CD4-positive, alpha-beta T cell treated with Interleukin-12 subunit alpha and Interleukin-12 subunit beta, for 1 hour (primary cell): Measurements from ENCODE around the gene DNAJC30.
"Not testable (repeated sequence)": the region's sequence is repeated elsewhere in the genome, so short reads cannot be mapped to it uniquely, and the experiment has no call there.

ENCODE experiments used
- DNase-seq: peaks from one replicate; pipeline ENCODE4 v3.0.0-alpha.2; 2020

The DNAJC30 gene

DNA sequence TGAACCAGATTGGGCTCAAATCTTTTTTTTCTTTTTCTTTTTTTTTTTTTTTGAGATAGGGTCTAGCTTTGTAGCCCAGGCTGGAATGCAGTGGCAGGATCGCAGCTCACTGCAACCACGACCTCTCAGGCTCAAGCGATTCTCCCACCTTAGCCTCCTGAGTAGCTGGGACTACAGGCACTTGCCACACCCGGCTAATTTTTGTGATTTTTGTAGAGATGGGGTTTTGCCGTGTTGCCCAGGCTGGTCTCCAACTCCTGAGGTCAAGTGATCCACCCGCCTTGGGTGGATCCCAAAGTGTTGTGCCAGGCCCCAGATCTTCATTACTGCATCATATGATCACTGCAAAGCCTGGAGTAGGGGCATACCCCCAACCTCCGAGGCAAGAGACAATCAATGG, 2.8 kb downstream of the DNAJC30 start:
- DNase-seq = no peak

DNA sequence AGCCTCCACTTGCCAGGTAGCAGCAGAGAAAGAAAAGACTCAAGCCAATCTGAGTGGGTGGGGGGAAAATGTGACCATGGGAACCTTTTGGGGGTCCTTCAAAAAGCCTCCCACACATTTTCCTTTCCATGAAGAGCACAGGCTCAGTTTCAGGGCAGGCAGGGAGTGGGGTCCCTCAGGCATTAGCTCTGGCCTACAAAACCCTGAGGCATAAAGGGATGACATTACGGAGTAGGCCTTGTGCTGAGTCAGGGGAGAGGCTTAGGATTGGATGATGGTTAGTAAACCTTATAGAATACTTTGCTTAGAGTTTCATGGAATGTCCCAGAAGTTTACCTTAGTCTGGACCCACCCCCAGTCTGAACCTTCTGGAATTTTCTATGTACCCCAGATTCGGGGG, 3.5 kb downstream of the DNAJC30 start:
- DNase-seq = no peak

DNA sequence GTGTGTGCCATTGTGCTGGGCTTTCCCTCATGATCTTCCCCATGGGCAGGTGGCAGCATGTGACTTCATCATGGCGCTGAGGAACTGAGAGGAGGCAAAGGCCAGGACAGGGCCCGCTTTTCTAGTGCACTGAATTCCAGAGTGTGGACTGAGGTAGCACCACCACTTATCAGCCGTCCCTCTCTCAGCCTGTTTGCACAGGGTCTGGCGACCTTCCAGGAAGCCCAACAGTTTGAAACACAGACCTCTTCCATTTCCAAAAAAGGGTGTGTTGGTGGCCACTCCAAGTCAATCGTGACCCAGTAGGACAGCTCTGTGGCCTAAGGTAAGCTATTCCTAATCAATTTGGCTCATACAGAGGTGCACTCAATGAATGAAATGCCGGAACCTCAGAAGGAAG, 4.4 kb downstream of the DNAJC30 start:
- DNase-seq = no peak

DNA sequence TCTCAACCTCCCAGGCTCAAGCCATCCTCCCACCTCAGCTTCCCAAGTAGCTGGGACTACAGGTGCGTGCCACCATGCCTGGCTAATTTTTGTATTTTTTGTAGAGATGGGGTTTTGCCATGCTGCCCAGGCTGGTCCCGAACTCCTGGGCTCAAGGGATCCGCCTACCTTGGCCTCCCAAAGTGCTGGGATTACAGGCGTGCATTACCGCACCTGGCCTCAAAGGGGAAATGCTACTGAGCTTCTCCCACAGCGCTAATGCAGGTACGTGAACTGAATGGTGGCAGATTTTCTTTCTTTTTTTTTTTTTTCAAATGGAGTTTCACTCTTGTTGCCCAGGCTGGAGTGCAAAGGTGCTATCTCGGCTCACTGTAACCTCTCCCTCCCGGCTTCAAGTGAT, 7.2 kb downstream of the DNAJC30 start:
- not testable (repeated sequence) for DNase-seq

DNA sequence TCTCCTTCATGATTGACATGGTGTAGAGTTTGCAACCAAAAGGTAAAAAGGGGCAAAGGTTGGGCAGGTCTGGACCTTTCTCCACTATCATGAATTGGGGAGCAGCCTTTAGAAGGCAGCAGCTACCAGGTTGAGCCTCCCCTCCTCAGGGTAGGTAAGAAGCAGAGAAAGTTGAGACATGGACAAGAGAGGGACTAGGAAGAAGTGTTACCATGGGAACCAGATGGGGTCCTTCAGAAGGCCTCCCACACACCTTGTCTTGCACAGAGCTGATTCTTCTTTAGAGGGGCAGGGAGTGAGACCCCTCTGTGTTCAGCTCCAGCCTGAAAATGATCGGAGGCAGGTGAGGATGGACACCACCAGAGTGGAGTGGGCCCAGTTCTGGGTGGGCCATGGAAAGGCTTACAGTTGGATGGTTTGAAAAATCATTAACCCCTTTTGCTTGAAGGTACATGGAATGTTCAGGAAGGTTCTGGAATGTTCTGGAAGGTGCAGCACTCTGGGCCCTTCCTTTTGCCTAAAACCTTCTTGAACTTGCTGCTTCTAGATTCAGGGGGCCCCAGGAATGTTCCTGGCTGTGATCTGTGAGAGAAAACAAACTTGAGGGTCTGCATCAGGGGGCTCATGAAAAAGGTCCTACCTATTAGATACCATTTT, 8.7 kb downstream of the DNAJC30 start:
- no peak for DNase-seq

DNA sequence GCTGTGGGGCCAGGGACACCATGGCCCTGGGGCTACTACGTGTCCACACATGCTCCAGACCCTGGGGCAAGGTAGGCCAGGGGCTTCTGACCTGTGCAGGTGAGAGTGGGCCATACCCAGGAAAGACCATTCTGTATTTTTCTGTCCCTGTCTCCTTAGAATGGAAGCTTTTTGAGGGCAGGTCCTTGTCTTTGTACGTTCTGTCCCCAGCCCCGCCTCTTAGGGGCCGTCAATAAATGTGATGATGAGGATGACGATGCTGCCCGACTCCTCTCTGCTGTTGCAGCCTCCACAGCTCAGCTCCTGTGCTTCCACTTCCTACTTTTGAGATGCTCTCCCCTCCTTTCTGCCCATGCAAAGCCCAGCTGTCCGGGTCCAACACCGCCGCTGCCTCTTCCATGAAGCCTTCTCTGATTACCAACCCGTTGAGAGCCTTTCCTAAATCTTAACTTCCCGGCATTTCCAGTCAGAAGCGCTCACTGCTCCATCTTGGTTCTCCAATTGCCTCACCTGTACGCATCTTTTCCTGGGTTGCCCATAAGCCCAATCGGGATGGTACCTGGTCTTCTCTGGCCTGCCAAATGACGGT, 11.3 kb downstream of the DNAJC30 start:
- no peak for DNase-seq

DNA sequence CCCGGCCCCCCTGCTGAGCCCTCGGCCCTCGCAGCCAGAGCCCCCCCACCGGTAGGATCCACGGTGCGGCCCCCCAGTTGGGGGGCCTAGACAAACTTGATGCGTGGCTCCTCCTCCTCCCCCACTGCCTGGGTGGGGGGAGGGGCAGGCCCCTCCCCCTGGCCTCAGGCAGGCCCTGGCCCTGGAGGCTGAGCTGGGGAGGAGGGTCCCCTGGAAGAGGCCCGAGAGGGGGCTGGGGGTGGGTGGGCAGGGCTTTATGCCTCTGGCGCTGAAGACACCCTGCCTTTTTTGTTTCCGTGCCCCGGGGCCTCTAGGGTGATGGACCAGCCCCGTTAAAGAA, 12.0 kb downstream of the DNAJC30 start:
- no peak for DNase-seq

DNA sequence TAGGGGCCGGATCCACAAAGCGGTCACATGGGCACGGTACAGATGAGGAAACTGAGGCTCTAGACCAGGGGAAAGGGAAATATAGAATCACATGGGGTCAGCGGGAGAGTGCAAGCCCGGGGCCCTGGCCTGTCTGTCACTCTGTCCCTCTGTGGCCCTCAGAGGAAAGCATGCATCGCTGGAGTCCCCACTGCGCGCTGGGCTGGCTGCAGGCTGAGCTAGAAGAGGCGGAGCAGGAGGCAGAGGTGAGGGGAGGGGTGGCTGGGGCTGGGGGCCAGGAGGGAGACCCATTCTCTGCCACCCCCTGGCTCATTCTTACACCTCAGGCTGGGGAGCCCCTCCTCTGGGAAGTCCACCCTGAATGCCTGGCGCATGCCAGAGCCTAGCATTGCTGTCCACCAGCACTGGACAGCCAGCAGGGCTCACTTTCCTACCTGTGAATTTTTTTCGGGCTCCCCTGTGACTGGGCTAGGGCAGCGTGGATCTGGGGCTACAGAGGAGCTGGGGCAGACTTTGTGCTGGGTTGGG, 13.3 kb downstream of the DNAJC30 start:
- DNase-seq = no peak

DNA sequence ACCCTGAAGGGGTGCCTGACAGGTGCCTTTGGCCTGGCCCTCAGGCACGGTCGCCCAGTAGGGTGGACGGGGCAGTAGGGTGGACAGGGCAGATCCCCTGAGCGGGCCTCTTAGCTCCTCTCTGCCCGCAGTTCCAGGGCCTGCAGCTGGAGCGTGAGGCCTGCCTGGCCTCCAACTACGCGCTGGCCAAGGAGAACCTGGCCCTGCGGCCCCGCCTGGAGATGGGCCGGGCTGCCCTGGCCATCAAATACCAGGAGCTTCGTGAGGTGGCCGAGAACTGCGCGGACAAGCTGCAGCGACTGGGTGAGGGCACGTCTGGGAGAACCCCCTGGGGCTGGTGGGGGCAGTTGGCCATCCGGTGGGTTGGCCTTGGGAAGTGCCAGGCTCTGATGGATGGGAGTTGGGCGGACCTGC, 14.0 kb downstream of the DNAJC30 start:
- DNase-seq = no peak

DNA sequence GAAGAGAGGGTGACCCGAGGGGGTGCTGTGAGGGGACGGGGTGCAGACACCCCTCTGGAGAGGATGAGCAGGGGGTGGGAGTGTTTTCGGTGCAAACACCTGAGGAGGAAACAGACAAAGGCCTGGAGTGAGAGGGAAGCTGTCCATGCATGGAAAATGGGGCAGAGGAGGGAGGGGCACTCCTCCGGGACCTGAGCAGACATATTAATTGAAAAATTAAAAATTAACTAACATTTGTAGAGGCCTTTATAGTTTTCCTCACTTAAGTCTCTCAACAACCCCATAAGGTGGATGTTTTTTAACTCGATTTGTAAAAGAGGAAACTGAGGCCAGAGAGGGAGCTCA, 14.4 kb downstream of the DNAJC30 start:
- DNase-seq = no peak

DNA sequence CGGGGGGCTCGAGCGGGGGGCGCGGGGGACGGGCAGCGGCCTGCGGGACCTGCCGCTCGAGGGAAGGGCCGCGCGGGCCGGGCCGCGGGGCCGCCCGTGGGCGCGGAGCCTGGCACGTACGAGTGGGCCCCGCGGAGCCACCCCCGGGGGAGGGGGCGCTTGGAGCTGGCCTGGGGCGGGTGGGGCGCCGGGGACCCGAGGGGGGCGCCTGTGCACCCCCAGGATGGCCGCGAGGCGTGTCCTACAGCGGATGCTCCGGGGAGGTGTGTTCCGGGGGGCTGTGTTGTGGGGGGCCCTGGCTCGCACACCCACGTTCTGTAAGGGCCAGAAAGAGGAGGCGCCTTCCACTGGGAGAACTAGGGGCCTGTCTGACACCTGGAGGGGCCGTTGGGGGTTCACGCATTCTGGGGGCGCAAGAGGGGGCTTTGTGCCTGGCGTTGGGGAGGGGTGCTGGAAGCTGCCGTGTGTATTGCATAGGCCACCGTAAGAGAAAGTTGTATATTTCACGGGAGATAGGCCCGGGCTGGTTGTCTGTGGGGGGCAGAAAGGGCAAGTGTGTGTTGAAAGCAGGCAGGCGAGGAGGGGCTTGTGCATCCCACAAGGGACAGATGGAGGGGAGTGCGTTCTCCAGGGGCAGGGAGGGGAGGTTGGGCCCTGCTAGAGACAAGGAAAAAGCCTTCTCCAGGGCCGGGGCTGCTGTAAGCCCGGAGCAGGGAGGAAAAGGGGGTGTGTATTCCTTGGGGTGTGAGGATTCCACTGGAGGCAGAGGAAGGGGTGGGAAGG, 15.0 kb downstream of the DNAJC30 start:
- no peak for DNase-seq

DNA sequence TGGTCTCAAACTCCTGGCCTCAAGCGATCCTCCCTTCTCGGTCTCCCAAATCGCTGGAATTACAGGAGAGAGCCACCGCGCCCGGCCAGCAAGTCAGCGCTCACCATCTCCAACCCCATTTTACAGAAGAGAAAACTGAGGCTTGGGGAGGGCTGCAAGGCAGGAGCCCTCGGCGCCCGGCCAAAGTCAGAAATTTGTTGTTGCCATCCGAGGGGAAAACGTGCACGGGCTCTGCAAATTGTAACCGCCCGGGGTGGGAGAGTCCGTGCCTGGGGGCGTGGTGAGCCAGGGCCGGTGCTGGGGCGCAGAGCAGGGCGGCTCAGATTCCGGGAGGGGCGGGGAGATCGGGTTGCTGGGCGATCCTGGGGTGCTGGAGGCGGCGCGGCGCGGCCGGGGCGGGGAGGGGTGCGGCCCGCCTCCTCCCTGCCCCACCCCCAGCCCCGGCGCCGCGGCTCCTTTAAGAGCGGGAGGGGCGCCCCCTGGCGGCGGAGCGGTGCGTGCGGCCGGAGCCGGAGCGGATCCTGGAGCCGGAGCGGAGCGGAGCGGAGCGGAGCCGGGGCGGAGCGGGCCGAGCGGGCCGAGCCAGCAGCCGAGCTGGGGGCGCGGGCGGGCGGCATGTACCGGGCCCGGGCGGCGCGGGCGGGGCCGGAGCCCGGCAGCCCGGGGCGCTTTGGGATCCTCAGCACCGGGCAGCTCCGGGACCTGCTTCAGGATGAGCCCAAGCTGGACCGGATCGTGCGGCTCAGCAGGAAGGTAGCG, 15.7 kb downstream of the DNAJC30 start, which contains the start of gene VPS37D:
Gene VPS37D, plus strand, starts transcription at position 488 of the 759 bp plus-strand sequence. Its CDS starts 128 bp downstream, at position 616.
- peak; percentile 94 for DNase-seq

DNA sequence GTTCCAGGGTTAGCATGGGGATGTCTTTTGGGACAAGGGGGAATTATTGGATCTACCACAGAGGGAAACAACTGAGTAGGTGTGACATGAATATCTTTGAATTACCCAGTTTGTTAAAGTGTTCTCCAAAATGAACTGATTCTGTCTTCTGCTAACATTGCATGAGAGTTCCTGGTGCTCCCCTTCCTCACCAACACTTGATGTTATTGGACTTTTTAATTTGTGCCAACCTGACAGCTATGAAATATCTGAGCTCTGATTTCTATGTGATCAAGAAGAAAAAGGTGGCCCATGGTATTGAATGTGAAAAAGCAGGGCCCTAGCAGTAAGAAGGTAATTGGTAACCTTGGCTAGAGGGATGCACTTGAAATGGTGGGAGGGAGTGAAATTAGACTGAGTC, 20.2 kb downstream of the DNAJC30 start:
- DNase-seq = no peak

DNA sequence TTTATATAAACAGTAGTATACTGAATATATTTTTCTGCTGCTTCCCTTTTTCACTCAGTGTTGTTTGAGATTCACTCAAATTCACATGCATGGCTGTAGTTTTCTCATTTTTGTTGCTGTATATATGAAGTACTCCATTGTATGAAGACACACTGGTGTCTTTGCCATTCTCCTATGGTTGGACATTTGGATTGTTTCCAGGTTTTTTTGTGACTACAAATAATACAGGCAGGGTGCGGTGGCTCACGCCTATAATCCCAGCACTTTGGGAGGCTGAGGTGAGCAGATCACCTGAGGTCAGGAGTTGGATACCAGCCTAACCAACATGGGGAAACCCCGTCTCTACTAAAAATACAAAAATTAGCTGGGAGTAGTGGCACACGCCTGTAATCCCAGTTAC, 22.7 kb downstream of the DNAJC30 start:
- not testable (repeated sequence) for DNase-seq

DNA sequence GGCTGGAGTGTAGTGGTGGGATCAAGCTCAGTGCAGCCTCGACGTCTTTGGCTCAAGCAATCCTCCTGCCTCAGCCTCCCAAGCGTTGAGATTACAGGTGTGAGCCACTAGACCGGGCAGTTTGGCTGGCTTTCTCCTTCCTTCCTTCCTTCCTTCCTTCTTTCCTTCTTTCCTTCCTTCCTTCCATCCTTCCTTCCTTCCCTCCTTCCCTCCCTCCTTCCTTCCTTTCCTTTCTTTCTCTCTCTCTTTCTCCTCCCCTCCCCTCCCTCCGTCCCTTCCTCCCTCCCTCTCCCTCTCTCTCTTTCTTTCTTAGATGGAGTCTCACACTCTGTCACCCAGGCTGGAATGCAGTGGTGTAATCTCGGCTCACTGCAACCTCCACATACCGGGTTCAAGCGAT, 23.3 kb downstream of the DNAJC30 start:
- DNase-seq = no peak

DNA sequence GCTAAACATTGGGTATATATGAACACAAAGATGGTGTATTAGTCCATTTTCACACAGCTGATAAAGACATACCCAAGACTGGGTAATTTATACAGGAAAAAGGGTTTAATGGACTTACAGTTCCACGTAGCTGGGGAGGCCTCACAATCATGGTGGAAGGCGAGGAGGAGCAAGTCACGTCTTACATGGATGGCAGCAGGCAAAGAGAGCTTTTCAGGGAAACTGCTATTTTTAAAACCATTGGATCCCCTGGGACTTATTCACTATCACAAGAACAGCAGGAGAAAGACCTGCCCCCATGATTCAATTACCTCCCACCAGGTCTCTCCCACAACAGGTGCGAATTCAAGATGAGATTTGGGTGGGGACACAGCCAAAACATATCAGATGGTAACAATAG, 27.9 kb downstream of the DNAJC30 start:
- not testable (repeated sequence) for DNase-seq

DNA sequence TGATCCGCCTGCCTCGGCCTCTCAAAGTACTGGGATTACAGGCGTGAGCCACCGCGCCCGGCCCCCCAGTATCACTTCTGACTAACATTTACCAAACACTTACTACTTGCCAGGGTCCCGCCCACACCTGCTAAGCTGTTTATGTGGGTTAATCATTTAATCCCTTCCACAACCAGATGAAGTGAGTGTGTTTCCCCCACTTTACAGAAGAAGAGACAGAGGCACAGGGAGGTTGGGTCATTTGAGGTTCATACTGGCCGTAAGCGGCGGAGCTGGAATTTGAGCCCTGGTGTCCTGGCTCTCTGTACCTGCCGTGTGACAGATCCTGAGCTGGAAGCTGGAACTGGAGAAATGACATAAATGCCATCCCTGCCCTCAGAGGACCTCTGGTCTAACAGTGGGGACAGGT, 30.7 kb downstream of the DNAJC30 start:
- no peak for DNase-seq

DNA sequence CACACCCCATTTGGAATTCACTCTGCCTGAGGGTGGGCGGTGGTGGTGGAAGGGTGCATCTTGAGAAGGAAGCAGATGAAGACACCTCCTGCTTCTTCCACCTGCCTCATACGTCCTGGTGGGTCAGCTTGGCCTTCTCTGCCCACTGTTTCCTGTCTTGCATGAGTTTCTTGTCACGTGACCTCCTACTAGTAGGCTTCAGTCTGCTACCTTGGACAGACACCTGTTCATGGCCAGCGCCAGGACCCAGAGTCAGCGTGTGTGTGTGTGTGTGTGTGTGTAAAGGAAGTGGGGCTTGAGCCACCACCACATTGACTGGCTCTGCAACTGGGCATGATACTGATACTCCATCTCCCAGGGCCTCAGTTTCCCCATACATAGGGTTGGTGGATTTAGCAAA, 32.7 kb downstream of the DNAJC30 start:
- no peak for DNase-seq

DNA sequence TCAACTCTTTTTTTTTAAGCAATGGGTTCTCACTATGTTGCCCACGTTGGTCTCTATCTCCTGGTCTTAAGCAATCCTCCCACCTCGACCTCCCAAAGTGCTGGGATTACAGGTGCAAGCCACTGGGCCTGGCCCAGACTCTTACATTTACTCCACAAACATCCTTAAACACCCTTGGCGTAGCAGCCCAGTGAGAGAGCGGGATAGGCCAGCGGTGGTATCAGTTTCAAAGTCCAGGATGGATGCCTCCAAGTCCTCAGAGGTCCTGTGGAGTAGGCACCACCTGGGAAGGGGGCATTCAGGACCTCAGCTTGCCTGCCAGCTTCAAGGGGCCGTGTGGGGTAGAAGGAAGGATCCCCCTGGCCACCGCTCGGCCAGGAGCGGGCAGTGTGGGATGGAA, 33.7 kb downstream of the DNAJC30 start:
- no peak for DNase-seq

DNA sequence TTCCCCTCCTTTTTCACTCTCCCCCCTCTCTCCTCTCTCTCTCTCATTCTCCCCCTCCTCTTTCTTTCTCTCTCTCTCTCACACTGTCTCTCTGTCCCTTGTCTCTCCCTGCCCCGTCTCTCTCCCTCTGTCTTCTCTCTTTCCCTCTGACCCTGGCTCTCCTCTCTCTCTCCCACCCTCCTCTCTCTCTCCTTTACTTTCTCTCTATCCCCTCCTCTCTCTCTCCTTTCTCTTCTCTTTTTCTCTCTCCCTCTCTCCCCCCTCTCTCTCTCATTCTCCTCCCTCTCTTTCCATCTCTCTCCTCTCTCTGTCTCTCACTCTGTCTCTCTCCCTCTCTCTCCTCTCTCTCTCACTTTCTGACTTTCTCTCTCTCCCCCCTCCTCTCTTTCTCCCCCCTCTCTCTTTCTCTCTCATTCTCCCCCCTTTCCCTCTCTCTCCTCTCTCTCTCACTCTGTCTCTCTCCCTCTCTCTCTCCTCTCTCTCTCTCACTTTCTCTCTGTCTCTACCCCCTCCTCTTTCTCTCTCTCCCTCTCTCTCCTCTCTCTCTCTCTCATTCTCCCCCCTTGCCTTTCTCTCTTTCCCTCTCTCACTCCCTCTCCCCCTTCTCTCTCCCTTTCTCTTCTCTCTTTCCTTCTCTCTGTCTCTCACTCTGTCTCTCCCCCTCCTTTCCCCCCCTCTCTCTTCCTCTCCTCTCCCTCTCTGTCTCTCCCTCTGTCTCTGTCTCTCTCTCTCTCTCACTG, 34.5 kb downstream of the DNAJC30 start:
- DNase-seq = no peak

DNA sequence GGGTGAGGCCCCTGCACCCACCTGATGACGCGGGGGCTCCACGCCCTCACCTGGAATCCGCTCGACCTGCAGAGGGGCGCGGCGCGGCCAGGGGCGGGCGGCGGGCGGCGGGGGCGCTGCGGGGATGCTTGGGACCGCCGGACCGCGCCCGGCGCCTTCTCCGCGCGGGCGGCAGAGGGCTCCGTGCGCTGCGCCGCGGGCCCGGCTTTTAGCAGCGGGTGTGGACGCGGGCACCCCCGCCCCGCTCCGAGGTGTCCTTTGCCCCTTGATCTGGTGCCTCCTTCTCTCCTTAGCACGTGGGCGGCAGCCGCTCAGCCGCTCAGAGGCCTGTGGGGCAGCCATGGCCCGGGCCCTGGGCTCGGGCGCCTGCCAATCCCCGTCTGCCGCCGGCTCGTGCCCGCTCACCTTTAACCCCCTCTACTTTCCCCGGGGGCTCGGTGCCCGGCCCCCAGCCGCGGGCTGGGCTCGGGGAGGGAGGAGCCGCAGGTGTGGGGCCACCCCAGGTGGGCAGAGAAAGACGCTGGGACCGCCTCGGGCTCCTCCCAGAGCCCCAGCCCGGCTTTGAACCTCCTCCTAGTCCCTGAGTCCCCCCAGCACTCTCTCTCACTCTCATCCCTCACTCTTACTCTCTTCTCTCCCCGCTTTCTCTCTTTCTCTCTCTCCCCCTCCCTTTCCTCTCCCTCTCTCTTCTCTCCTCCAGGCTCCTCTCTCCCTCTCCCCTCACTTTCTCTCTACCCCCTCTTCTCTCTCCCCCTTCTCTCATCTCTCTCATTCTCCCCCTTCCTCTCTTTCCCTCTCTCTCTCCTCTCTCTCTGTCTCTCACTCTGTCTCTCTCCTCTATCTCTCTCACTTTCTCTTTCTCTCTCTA, 35.3 kb downstream of the DNAJC30 start:
- peak; percentile 35 for DNase-seq
